A673 (cell line): ENCODE results near the gene USP20. TPM values are rescaled to one million over a fixed set of nuclear protein-coding genes. Genes with fewer than 3 reads are reported as not detected.

Experiments
- BruUV-seq: library from RNA; stranded (reverse); fragments of 400-500 nt; replicated peaks from 2 replicates; lab custom pipeline; 2021; lab: Mats Ljungman, UMichigan
- CTCF ChIA-PET: fragments of 300-600 bp; sonication (Branson Sonifier 250); formaldehyde crosslinking; loops from one replicate; lab custom pipeline; 2022; ENCODE audit warnings: antibody characterized with exemption; lab: Charles Lee
- POLR2A ChIA-PET: fragments of 300-600 bp; sonication (Branson Sonifier 250); formaldehyde crosslinking; loops from one replicate; lab custom pipeline; 2022; ENCODE audit warnings: antibody characterized with exemption; ENCODE audit not compliant: low non-redundant PET; lab: Charles Lee
- DNase-seq: peaks from one replicate; pipeline ENCODE4 v3.0.0-alpha.2; 2015; ENCODE audit warnings: low spot score
- H3K27ac ChIP-seq: fragments of 200-600 bp; sonication (generic); 2 replicates; pipeline ENCODE4 v1.5.1; 2016; ENCODE audit warnings: mixed run types, low read depth, mild to moderate bottlenecking, mixed read lengths, antibody characterized with exemption, low read length; ENCODE audit not compliant: poor library complexity, severe bottlenecking
- H3K27me3 ChIP-seq: fragments of 200-600 bp; sonication (generic); replicated peaks from 2 replicates; pipeline ENCODE4 v1.6.1; 2017; ENCODE audit warnings: mixed run types, low read depth, mild to moderate bottlenecking, mixed read lengths, antibody characterized with exemption, low read length; ENCODE audit not compliant: insufficient read depth, poor library complexity
- H3K36me3 ChIP-seq: fragments of 200-600 bp; sonication (generic); 2 replicates; pipeline ENCODE4 v1.6.1; 2016; ENCODE audit warnings: mixed run types, mild to moderate bottlenecking, mixed read lengths, antibody characterized with exemption, low read length; ENCODE audit not compliant: insufficient read depth, poor library complexity, severe bottlenecking
- H3K4me1 ChIP-seq: fragments of 200-600 bp; sonication (generic); 2 replicates; pipeline ENCODE4 v1.6.1; 2017; ENCODE audit warnings: mixed run types, mild to moderate bottlenecking, mixed read lengths, antibody characterized with exemption, low read length; ENCODE audit not compliant: insufficient read depth, poor library complexity, severe bottlenecking
- H3K4me3 ChIP-seq: fragments of 200-600 bp; sonication (generic); 2 replicates; pipeline ENCODE4 v1.5.1; 2016; ENCODE audit warnings: low read depth, mixed run types, mild to moderate bottlenecking, mixed read lengths, low read length; ENCODE audit not compliant: poor library complexity, severe bottlenecking
- H3K9me3 ChIP-seq: fragments of 200-600 bp; sonication (generic); 2 replicates; pipeline ENCODE4 v1.6.1; 2016; ENCODE audit warnings: mixed run types, low read depth, mild to moderate bottlenecking, mixed read lengths, antibody characterized with exemption, low read length; ENCODE audit not compliant: poor library complexity, severe bottlenecking
- CTCF ChIP-seq: fragments of 300-800, 200-600 bp; sonication (generic); conservative IDR thresholded peaks from 2 replicates; pipeline ENCODE4 v1.5.1; 2017; ENCODE audit warnings: low read depth, mild to moderate bottlenecking, antibody characterized with exemption, low read length, moderate library complexity, mixed read lengths
- EZH2 ChIP-seq: fragments of 200-600 bp; sonication (generic); IDR thresholded peaks from 2 replicates; pipeline ENCODE4 v1.6.1; 2017; ENCODE audit warnings: borderline replicate concordance, low read depth, mild to moderate bottlenecking, mixed read lengths, antibody characterized with exemption, low read length; ENCODE audit not compliant: poor library complexity, severe bottlenecking
- intact Hi-C: fragments of 100-400 bp; cut with micrococcal nuclease; formaldehyde crosslinking; loops from one replicate; pipeline ENCODE4 v1.10.0; 2022; ENCODE audit not compliant: unreplicated experiment
- total RNA-seq: library from RNA; stranded (reverse); gene quantifications from 2 replicates; pipeline ENCODE4 v1.2.3, GENCODE V29; 2021

Gene USP20
- total RNA-seq, 1 experiment from 2014 or later = 17.1 TPM

DNA sequence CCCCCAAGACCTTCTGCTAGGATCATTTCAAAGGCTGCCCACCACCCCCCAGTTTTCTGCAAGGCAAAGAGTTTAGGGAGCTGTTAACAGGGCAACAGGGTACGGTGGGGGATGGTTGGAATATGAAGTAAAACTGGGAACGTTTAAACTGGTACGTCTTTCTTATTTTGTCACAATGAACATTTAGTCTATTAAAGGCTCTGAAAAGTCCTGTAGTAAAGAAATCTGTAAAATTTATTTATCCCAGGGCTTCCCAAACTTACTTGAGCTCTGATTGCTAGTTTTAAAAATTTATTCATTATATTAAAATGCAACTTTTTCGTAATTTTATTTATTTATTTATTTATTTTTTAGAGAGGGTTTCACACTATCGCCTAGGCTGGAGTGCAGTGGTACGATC is 62.0 kb downstream of the USP20 start:
- Histone ChIP-seq H3K27me3 (no peaks in the 10 kb centered on the region), H3K27ac (no peak overlapping the region), H3K4me3 (no peak overlapping the region), H3K4me1 (peaks cover 21% of the 10 kb centered on the region), H3K36me3 (peaks cover 90% of the 10 kb centered on the region), H3K9me3 (no peaks in the 10 kb centered on the region)
- BruUV-seq = no TSS peak
- ChIA-PET POLR2A (no interaction called here), CTCF (no interaction called here)
- TF ChIP-seq EZH2 = no peak
- no peak for TF ChIP-seq CTCF
- DNase-seq = no peak
- intact Hi-C loops = no loop called here

GRCh38 chr9:129898185-129898584 is 62.9 kb downstream of the USP20 start:
- DNase-seq = peak; percentile 65
- Histone ChIP-seq H3K27me3 (no peaks in the 10 kb centered on the region), H3K27ac (no peak overlapping the region), H3K9me3 (no peaks in the 10 kb centered on the region), H3K4me1 (peaks cover 17% of the 10 kb centered on the region), H3K4me3 (no peak overlapping the region), H3K36me3 (peaks cover 94% of the 10 kb centered on the region)
- CTCF ChIA-PET = no interaction called here
- BruUV-seq = no TSS peak
- POLR2A ChIA-PET = no interaction called here
- intact Hi-C loops = no loop called here
- TF ChIP-seq EZH2 (no peak), CTCF (no peak)

DNA sequence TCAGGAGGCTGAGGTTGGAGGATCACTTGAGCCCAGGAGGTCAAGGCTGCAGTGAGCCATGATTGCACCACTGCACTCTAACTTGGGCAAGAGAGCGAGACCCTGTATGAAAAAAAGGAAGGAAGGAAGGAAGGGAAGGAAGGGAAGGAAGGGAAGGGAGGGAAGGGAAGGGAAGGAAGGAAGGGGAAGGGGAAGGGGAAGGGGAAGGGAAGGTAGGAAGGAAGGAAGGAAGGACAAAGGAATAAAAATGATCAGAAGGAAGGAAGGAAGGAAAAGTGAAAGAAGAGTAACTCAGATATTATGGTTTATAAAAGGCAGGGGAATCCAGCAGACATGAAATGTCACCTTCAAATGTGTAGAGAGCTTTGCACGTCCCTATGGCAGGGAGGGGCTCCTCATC is 64.4 kb downstream of the USP20 start:
- no peak for DNase-seq
- intact Hi-C loops = loop anchor here (5.0 kb wide), 1 partner anchor 68 kb away; no protein-coding TSS in a partner anchor
- ChIA-PET CTCF (no interaction called here), POLR2A (no interaction called here)
- Histone ChIP-seq H3K27ac (no peak overlapping the region), H3K27me3 (no peaks in the 10 kb centered on the region), H3K4me3 (no peak overlapping the region), H3K4me1 (peaks cover 12% of the 10 kb centered on the region), H3K36me3 (peaks cover 95% of the 10 kb centered on the region), H3K9me3 (no peaks in the 10 kb centered on the region)
- TF ChIP-seq CTCF = no peak
- no TSS peak for BruUV-seq
